K562 (cell line): ENCODE measurements around the gene DAPK1. TPM values are rescaled to one million over a fixed set of nuclear protein-coding genes. Genes with fewer than 3 reads are reported as not detected.
A peak's percentile ranks its signal among the peaks of the same experiment; 100 is the strongest.

Source experiments
- CBFA2T2 ChIP-seq: fragments of 450-650 bp; conservative IDR thresholded peaks from 2 replicates; pipeline ENCODE4 v1.6.1; 2017; ENCODE audit warnings: mild to moderate bottlenecking
- CBFB ChIP-seq: sonication (generic); formaldehyde crosslinking; IDR thresholded peaks from 2 replicates; pipeline ENCODE4 v1.4.0; 2020; ENCODE audit warnings: mild to moderate bottlenecking, missing genetic modification reagents
- DACH1 ChIP-seq: fragments of 450-650 bp; IDR thresholded peaks from 2 replicates; pipeline ENCODE4 v1.6.1; 2018; ENCODE audit not compliant: partially characterized antibody
- EGR1 ChIP-seq: fragments of 450-650 bp; conservative IDR thresholded peaks from 2 replicates; pipeline ENCODE4 v1.6.1; 2017; ENCODE audit warnings: mild to moderate bottlenecking
- ELF4 ChIP-seq: fragments of 450-650 bp; formaldehyde crosslinking; IDR thresholded peaks from 2 replicates; pipeline ENCODE4 v1.4.0; 2022; ENCODE audit warnings: missing genetic modification characterization
- HMGN3 ChIP-seq: IDR thresholded peaks from 2 replicates; pipeline ENCODE4 v1.6.1; 2011; ENCODE audit warnings: borderline replicate concordance, low read depth, mild to moderate bottlenecking, mixed read lengths, low read length; ENCODE audit not compliant: insufficient read length; ENCODE audit errors: extremely low read depth
- HNRNPLL ChIP-seq: fragments of 200-400 bp; formaldehyde crosslinking; IDR thresholded peaks from 2 replicates; pipeline ENCODE4 v1.6.1; 2017; ENCODE audit warnings: low read length, low read depth, mild to moderate bottlenecking; ENCODE audit not compliant: poor library complexity, severe bottlenecking
- IFI16 ChIP-seq: fragments of 250-450 bp; sonication (Bioruptor Pico); IDR thresholded peaks from 2 replicates; pipeline ENCODE4 v2.1.2; 2022; ENCODE audit warnings: mild to moderate bottlenecking, inconsistent platforms
- KDM2B ChIP-seq: fragments of 250-450 bp; sonication (Bioruptor Pico); IDR thresholded peaks from 2 replicates; pipeline ENCODE4 v1.8.0; 2021; ENCODE audit warnings: mild to moderate bottlenecking, moderate library complexity
- LEF1 ChIP-seq: fragments of 450-650 bp; IDR thresholded peaks from 2 replicates; pipeline ENCODE4 v1.6.1; 2016; ENCODE audit warnings: mild to moderate bottlenecking
- MECOM ChIP-seq: fragments of 250-450 bp; sonication (Bioruptor Pico); IDR thresholded peaks from 2 replicates; pipeline ENCODE4 v1.8.0; 2022; ENCODE audit warnings: inconsistent platforms
- MTA2 ChIP-seq: fragments of 450-650 bp; IDR thresholded peaks from 2 replicates; pipeline ENCODE4 v1.6.1; 2016; ENCODE audit warnings: low read depth
- NFYB ChIP-seq: IDR thresholded peaks from 2 replicates; pipeline ENCODE4 v1.6.1; 2011; ENCODE audit warnings: mild to moderate bottlenecking, moderate library complexity; ENCODE audit not compliant: insufficient read length; ENCODE audit errors: extremely low read depth
- RBFOX2 ChIP-seq: fragments of 200-400 bp; formaldehyde crosslinking; IDR thresholded peaks from 2 replicates; pipeline ENCODE4 v1.6.1; 2017; ENCODE audit warnings: low read depth, mild to moderate bottlenecking, low read length, moderate library complexity
- RBM14 ChIP-seq: fragments of 200-400 bp; formaldehyde crosslinking; IDR thresholded peaks from 2 replicates; pipeline ENCODE4 v1.6.1; 2018; ENCODE audit warnings: low read depth, mild to moderate bottlenecking, low read length, moderate library complexity, borderline replicate concordance; ENCODE audit not compliant: insufficient read depth
- RBM39 ChIP-seq: fragments of 200-400 bp; formaldehyde crosslinking; optimal IDR thresholded peaks from 2 replicates; pipeline ENCODE3; 2018; ENCODE audit warnings: low read depth, low read length
- SIN3B ChIP-seq: fragments of 450-650 bp; IDR thresholded peaks from 2 replicates; pipeline ENCODE4 v1.6.1; 2017; ENCODE audit warnings: low read depth, mild to moderate bottlenecking, moderate library complexity
- STAG1 ChIP-seq: sonication (generic); formaldehyde crosslinking; IDR thresholded peaks from 2 replicates; pipeline ENCODE4 v1.5.0; 2020; ENCODE audit warnings: missing genetic modification reagents, borderline replicate concordance
- XRCC4 ChIP-seq: IDR thresholded peaks from one replicate; pipeline ENCODE4 v1.6.1; 2011; ENCODE audit not compliant: insufficient read depth, insufficient read length; ENCODE audit errors: extremely low read depth
- ZFP36 ChIP-seq: fragments of 150-350 bp; IDR thresholded peaks from 2 replicates; pipeline ENCODE4 v1.6.1; 2018; ENCODE audit warnings: low read length, low read depth; ENCODE audit not compliant: partially characterized antibody
- ZNF384 ChIP-seq: IDR thresholded peaks from 2 replicates; pipeline ENCODE4 v1.6.1; 2012; ENCODE audit warnings: low read depth, low read length, improper control_type of control experiment
- ZNF695 ChIP-seq: fragments of 450-650 bp; formaldehyde crosslinking; IDR thresholded peaks from 2 replicates; pipeline ENCODE4 v1.4.0; 2020; ENCODE audit warnings: mild to moderate bottlenecking, moderate library complexity
- ZNF764 ChIP-seq: fragments of 250-450 bp; sonication (Bioruptor Pico); IDR thresholded peaks from 2 replicates; pipeline ENCODE4 v1.4.0; 2020; ENCODE audit warnings: low read depth, mild to moderate bottlenecking, moderate library complexity
- ZSCAN32 ChIP-seq: fragments of 450-650 bp; formaldehyde crosslinking; IDR thresholded peaks from 2 replicates; pipeline ENCODE4 v1.4.0; 2020; ENCODE audit warnings: mild to moderate bottlenecking, moderate library complexity
- polyA plus RNA-seq, 8 experiments: library from polyadenylated mRNA; depleted of rRNA in 4 of 8; stranded (reverse) in 5 of 8; unstranded in 3 of 8; fragments of >200 nt; fragmentation: Nextera tagmentation in 2 of 8; fragmentation: Illumina TruSeq in 1 of 8; extraction: Ambion mirVana in 2 of 8; extraction: Trizol in 1 of 8; gene quantifications; 2 replicates each; pipeline versions ENCODE4 v1.2.1 to v1.2.3, GENCODE V29; 2011 to 2014; ENCODE audit warnings: inconsistent platforms in 1 of 8, missing spikeins in 1 of 8
- total RNA-seq, 7 experiments: library from RNA; depleted of rRNA in 6 of 7; stranded (reverse); fragments of >200 nt in 6 of 7; fragmentation: Illumina TruSeq in 2 of 7; extraction: Trizol in 2 of 7; gene quantifications; 2 replicates each; pipeline versions ENCODE4 v1.2.1 to v1.2.3, GENCODE V29; 2011 to 2021; ENCODE audit warnings: low replicate concordance in 1 of 7
- TF ChIP-seq, protein P1 (sequence below): IDR thresholded peaks from 3 replicates; pipeline ENCODE4 v1.6.1; 2011; ENCODE audit warnings: borderline replicate concordance, mild to moderate bottlenecking; ENCODE audit not compliant: insufficient read length, insufficient read depth
- TF ChIP-seq, protein P2 (sequence below), 3 experiments: IDR thresholded peaks in 2 of 3; conservative IDR thresholded peaks in 1 of 3; 2 replicates each; pipeline ENCODE4 v1.5.1; 2011 to 2012; ENCODE audit warnings: low read length in 3 of 3, mild to moderate bottlenecking in 3 of 3, control low read depth in 2 of 3, improper control_type of control experiment in 1 of 3, inconsistent platforms in 1 of 3, low read depth in 1 of 3, mixed read lengths in 1 of 3, moderate library complexity in 1 of 3; ENCODE audit not compliant: insufficient read depth in 2 of 3
- TF ChIP-seq, protein P3 (sequence below): fragments of 450-650 bp; IDR thresholded peaks from 2 replicates; pipeline ENCODE4 v1.6.1; 2018; ENCODE audit warnings: mild to moderate bottlenecking, low read depth; ENCODE audit not compliant: partially characterized antibody

Gene DAPK1
- total and polyA plus RNA-seq, 9 of the 15 experiments (the other 6 are each of a cell fraction or from before 2014, with no cell fraction given): 1.7 to 26.4 (median 15.8) TPM

DNA sequence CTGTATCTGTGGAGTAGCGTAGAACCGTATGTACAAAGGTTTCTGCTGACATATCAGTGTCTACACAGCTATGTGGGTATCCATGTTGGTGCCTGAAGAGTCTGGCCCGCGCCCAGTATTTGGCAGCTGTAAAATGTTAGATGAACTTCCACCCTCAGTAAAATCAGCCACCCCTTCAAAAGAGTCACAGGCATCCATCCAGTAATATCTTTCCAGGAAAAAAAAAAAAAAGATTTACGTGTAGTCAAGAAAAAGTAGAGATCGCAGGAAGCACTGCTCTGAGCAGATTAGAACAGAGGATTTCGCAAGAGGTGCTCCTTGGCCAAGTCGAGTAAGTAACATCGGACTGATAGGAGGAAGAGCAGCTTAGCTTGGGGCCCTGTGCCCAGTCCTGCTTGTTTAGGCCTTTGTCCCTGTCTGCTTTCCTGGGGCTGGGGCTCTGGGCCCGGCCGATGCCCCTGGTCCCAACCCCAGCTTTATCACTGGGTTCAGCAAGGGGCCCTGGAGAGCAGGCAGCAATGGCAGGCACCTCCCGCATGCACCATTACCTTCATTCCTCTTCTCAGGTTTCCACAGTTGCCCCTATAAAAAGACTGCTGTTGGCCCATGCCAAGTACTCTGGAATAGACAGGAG is 21.2 kb downstream of the DAPK1 start (continued):
- TF ChIP-seq, protein P1, sequence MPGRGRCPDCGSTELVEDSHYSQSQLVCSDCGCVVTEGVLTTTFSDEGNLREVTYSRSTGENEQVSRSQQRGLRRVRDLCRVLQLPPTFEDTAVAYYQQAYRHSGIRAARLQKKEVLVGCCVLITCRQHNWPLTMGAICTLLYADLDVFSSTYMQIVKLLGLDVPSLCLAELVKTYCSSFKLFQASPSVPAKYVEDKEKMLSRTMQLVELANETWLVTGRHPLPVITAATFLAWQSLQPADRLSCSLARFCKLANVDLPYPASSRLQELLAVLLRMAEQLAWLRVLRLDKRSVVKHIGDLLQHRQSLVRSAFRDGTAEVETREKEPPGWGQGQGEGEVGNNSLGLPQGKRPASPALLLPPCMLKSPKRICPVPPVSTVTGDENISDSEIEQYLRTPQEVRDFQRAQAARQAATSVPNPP: no peak
- no peak for TF ChIP-seq NFYB
- TF ChIP-seq RBM39: no peak
- TF ChIP-seq, protein P2, sequence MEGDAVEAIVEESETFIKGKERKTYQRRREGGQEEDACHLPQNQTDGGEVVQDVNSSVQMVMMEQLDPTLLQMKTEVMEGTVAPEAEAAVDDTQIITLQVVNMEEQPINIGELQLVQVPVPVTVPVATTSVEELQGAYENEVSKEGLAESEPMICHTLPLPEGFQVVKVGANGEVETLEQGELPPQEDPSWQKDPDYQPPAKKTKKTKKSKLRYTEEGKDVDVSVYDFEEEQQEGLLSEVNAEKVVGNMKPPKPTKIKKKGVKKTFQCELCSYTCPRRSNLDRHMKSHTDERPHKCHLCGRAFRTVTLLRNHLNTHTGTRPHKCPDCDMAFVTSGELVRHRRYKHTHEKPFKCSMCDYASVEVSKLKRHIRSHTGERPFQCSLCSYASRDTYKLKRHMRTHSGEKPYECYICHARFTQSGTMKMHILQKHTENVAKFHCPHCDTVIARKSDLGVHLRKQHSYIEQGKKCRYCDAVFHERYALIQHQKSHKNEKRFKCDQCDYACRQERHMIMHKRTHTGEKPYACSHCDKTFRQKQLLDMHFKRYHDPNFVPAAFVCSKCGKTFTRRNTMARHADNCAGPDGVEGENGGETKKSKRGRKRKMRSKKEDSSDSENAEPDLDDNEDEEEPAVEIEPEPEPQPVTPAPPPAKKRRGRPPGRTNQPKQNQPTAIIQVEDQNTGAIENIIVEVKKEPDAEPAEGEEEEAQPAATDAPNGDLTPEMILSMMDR (IDR thresholded peaks at IDR 0.05 in 2 of 3, conservative IDR thresholded peaks at IDR 0.05 in 1 of 3; ENCODE audit: insufficient read depth in 2 of 3, low read depth in 1 of 3, low read length in 3 of 3): no peak
- TF ChIP-seq LEF1: peak; percentile 78
- no peak for TF ChIP-seq XRCC4
- no peak for TF ChIP-seq ZNF764
- TF ChIP-seq RBFOX2: no peak; the same call in 1 of the 2 replicates
- peak; percentile 92 for TF ChIP-seq MTA2
- TF ChIP-seq MECOM (CRISPR knock-in tag): 0 out of 2 replicates have a peak, but pooled peaks have one; percentile 5
- peak; percentile 96 for TF ChIP-seq CBFA2T2
- peak; percentile 45 for TF ChIP-seq EGR1
- peak; percentile 65 for TF ChIP-seq HMGN3
- no peak for TF ChIP-seq ZNF695
- peak; percentile 98 for TF ChIP-seq ZNF384
- no peak for TF ChIP-seq RBM14
- TF ChIP-seq CBFB (CRISPR knock-in tag): no peak
- TF ChIP-seq DACH1: peak; percentile 81
- TF ChIP-seq ZSCAN32 (CRISPR knock-in tag): no peak
- TF ChIP-seq HNRNPLL: no peak
- TF ChIP-seq, protein P3, sequence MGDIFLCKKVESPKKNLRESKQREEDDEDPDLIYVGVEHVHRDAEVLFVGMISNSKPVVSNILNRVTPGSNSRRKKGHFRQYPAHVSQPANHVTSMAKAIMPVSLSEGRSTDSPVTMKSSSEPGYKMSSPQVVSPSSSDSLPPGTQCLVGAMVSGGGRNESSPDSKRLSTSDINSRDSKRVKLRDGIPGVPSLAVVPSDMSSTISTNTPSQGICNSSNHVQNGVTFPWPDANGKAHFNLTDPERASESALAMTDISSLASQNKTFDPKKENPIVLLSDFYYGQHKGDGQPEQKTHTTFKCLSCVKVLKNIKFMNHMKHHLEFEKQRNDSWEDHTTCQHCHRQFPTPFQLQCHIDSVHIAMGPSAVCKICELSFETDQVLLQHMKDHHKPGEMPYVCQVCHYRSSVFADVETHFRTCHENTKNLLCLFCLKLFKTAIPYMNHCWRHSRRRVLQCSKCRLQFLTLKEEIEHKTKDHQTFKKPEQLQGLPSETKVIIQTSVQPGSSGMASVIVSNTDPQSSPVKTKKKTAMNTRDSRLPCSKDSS: no peak
- TF ChIP-seq ELF4 (CRISPR knock-in tag): no peak
- no peak for TF ChIP-seq ZFP36
- no peak for TF ChIP-seq IFI16 (CRISPR knock-in tag)
- TF ChIP-seq STAG1 (CRISPR knock-in tag): no peak
- TF ChIP-seq SIN3B: no peak
- no peak for TF ChIP-seq KDM2B
